Hematopoietic multipotent progenitor cell treated with erythropoietin and hydrocortisone succinate and interleukin-3 and kit ligand, for 6 days (in vitro differentiated cells): ENCODE data around the gene NPIPA1.
"Not testable (repeated sequence)": the region's sequence is repeated elsewhere in the genome, so short reads cannot be mapped to it uniquely, and the experiment has no call there.

ENCODE experiments used
- DNase-seq: peaks from one replicate; pipeline ENCODE4 v3.0.0-alpha.2; 2015

NPIPA1 gene

GRCh38 chr16:14978908-14979307, 41.7 kb downstream of the NPIPA1 start:
- DNase-seq, result not testable (repeated sequence)

- not testable (repeated sequence) for DNase-seq
These were observed 44.0 kb downstream of the NPIPA1 start for GRCh38 chr16:14981234-14981633.

GRCh38 chr16:14982521-14982920, 45.3 kb downstream of the NPIPA1 start:
- not testable (repeated sequence) for DNase-seq

- not testable (repeated sequence) for DNase-seq
These were observed 50.8 kb downstream of the NPIPA1 start for GRCh38 chr16:14988092-14988491.

- DNase-seq, result not testable (repeated sequence)
These were observed 51.5 kb downstream of the NPIPA1 start for GRCh38 chr16:14988661-14989191.

GRCh38 chr16:14989291-14990281, 52.3 kb downstream of the NPIPA1 start:
- not testable (repeated sequence) for DNase-seq

GRCh38 chr16:14993277-14994151, 56.3 kb downstream of the NPIPA1 start:
- DNase-seq, result not testable (repeated sequence)

GRCh38 chr16:14996702-14997101, 59.5 kb downstream of the NPIPA1 start:
- DNase-seq, result not testable (repeated sequence)

GRCh38 chr16:14998300-14998699, 61.1 kb downstream of the NPIPA1 start:
- not testable (repeated sequence) for DNase-seq

- DNase-seq, result not testable (repeated sequence)
These were observed 62.6 kb downstream of the NPIPA1 start for GRCh38 chr16:14999845-15000244.
